Fibroblast of lung (primary cell): ENCODE data around the gene RNASE8.

Experiments
- CTCF ChIP-seq, 2 donors: IDR thresholded peaks in 1 of 2; conservative IDR thresholded peaks in 1 of 2; 1 replicate in 1 of 2; 2 replicates in 1 of 2; pipeline ENCODE4 v1.5.1; 2011 to 2012; ENCODE audit warnings: low read length in 2 of 2, control low read depth in 1 of 2, inconsistent platforms in 1 of 2, low read depth in 1 of 2, mild to moderate bottlenecking in 1 of 2
- EZH2 ChIP-seq: IDR thresholded peaks from 2 replicates; pipeline ENCODE4 v1.5.1; 2012; ENCODE audit warnings: low read length, control low read depth, mild to moderate bottlenecking; ENCODE audit errors: missing control alignments

GRCh38 chr14:21050597-21050996, 7.0 kb upstream of the RNASE8 start:
- no peak for TF ChIP-seq EZH2
- no peak for TF ChIP-seq CTCF (conservative IDR thresholded peaks at IDR 0.05 in 1 of 2, IDR thresholded peaks at IDR 0.05 in 1 of 2; ENCODE audit: low read depth in 1 of 2, low read length in 2 of 2)
